OCI-LY7 (cell line): Measurements from ENCODE around the gene IRS4. TPM values are rescaled to one million over a fixed set of nuclear protein-coding genes. Genes with fewer than 3 reads are reported as not detected.

Experiments
- BruUV-seq: library from RNA; stranded (reverse); fragments of 400-500 nt; replicated peaks from 2 replicates; lab custom pipeline; 2021; lab: Mats Ljungman, UMichigan
- CTCF ChIA-PET: fragments of 300-600 bp; sonication (Branson Sonifier 250); formaldehyde crosslinking; loops from one replicate; lab custom pipeline; 2022; ENCODE audit warnings: antibody characterized with exemption; ENCODE audit not compliant: unreplicated experiment; lab: Charles Lee
- POLR2A ChIA-PET: fragments of 300-600 bp; sonication (Branson Sonifier 250); formaldehyde crosslinking; loops from one replicate; lab custom pipeline; 2022; ENCODE audit warnings: antibody characterized with exemption; lab: Charles Lee
- DNase-seq: peaks from one replicate; pipeline ENCODE4 v3.0.0-alpha.2; 2015; ENCODE audit warnings: low spot score
- H2AFZ ChIP-seq: fragments of 200-600 bp; sonication (generic), shearing (Covaris generic); 2 replicates; pipeline ENCODE4 v1.6.1; 2014; ENCODE audit warnings: mild to moderate bottlenecking, antibody characterized with exemption, low read length, moderate library complexity
- H3K27ac ChIP-seq: fragments of 200-600 bp; sonication (generic); 2 replicates; pipeline ENCODE4 v1.5.1; 2014; ENCODE audit warnings: mixed run types, low read depth, mild to moderate bottlenecking, moderate library complexity, low read length, inconsistent platforms; ENCODE audit not compliant: poor library complexity, severe bottlenecking
- H3K36me3 ChIP-seq: fragments of 200-600 bp; sonication (generic); 2 replicates; pipeline ENCODE4 v1.6.1; 2014; ENCODE audit warnings: mild to moderate bottlenecking, antibody characterized with exemption, low read length, moderate library complexity, mixed read lengths; ENCODE audit not compliant: insufficient read depth
- H3K4me1 ChIP-seq: fragments of 200-600 bp; sonication (generic); 2 replicates; pipeline ENCODE4 v1.5.1; 2014; ENCODE audit warnings: mild to moderate bottlenecking, low read length; ENCODE audit not compliant: insufficient read depth, poor library complexity, severe bottlenecking
- H3K4me2 ChIP-seq: fragments of 200-600 bp; sonication (generic); 2 replicates; pipeline ENCODE4 v1.6.1; 2014; ENCODE audit warnings: mild to moderate bottlenecking, low read length
- H3K4me3 ChIP-seq: fragments of 200-600 bp; sonication (generic); 2 replicates; pipeline ENCODE4 v1.5.1; 2014; ENCODE audit warnings: mild to moderate bottlenecking, low read depth, low read length; ENCODE audit not compliant: poor library complexity, severe bottlenecking
- H3K79me2 ChIP-seq: fragments of 200-600 bp; sonication (generic); 2 replicates; pipeline ENCODE4 v1.6.1; 2016; ENCODE audit warnings: low read depth, mild to moderate bottlenecking, low read length, moderate library complexity, mixed read lengths; ENCODE audit not compliant: insufficient read depth
- H3K9me2 ChIP-seq: fragments of 200-600 bp; sonication (generic); 2 replicates; pipeline ENCODE4 v1.6.1; 2016; ENCODE audit warnings: mild to moderate bottlenecking, low read length, mixed read lengths; ENCODE audit not compliant: insufficient read depth
- H3K9me3 ChIP-seq: fragments of 200-600 bp; sonication (generic); 2 replicates; pipeline ENCODE4 v1.6.1; 2014; ENCODE audit warnings: mild to moderate bottlenecking, mixed run types, low read length, mixed read lengths
- H4K20me1 ChIP-seq: fragments of 200-600 bp; sonication (generic); 2 replicates; pipeline ENCODE4 v1.6.1; 2014; ENCODE audit warnings: mild to moderate bottlenecking, antibody characterized with exemption, low read length, moderate library complexity, mixed read lengths; ENCODE audit not compliant: insufficient read depth
- CTCF ChIP-seq: fragments of 200-600 bp; sonication (generic); conservative IDR thresholded peaks from 2 replicates; pipeline ENCODE4 v1.5.1; 2014; ENCODE audit warnings: mild to moderate bottlenecking, antibody characterized with exemption, low read length, moderate library complexity, mixed read lengths
- EZH2phosphoT487 ChIP-seq: fragments of 200-600 bp; sonication (generic); IDR thresholded peaks from 2 replicates; pipeline ENCODE4 v1.6.1; 2018; ENCODE audit warnings: low read depth, borderline replicate concordance, mild to moderate bottlenecking, mixed run types, antibody characterized with exemption, low read length, moderate library complexity, mixed read lengths
- intact Hi-C: fragments of 100-400 bp; cut with micrococcal nuclease; formaldehyde crosslinking; loops from one replicate; pipeline ENCODE4 v1.10.0; 2022; ENCODE audit not compliant: unreplicated experiment
- total RNA-seq, 2 experiments: library from RNA; depleted of rRNA in 1 of 2; stranded (reverse); fragments of >200 nt in 1 of 2; shearing (Covaris generic) in 1 of 2; gene quantifications; 2 replicates each; pipeline ENCODE4 v1.2.3, GENCODE V29; 2014 to 2022

IRS4 gene
- total RNA-seq, 2 experiments from 2014 or later = not detected

GRCh38 chrX:108696690-108697089 lies 39.7 kb downstream of the IRS4 start:
- Histone ChIP-seq H3K9me2 (no peaks in the 10 kb centered on the region), H3K36me3 (no peaks in the 10 kb centered on the region), H3K9me3 (no peaks in the 10 kb centered on the region), H3K79me2 (no peaks in the 10 kb centered on the region), H3K4me1 (no peaks in the 10 kb centered on the region), H3K4me2 (no peak overlapping the region), H2AFZ (no peak overlapping the region), H4K20me1 (no peaks in the 10 kb centered on the region), H3K27ac (no peak overlapping the region), H3K4me3 (no peak overlapping the region)
- intact Hi-C loops = no loop called here
- DNase-seq = no peak
- CTCF ChIA-PET = no interaction called here
- no peak for TF ChIP-seq EZH2phosphoT487
- no peak for TF ChIP-seq CTCF
- no TSS peak for BruUV-seq
- POLR2A ChIA-PET = no interaction called here
